K562 (cell line): ENCODE data around the gene PTP4A2. TPM values are rescaled to one million over a fixed set of nuclear protein-coding genes. Genes with fewer than 3 reads are reported as not detected.

Experiments used
- BMI1 ChIP-seq: fragments of 150-350 bp; IDR thresholded peaks from 2 replicates; pipeline ENCODE4 v1.6.1; 2014; ENCODE audit warnings: low read length
- ERF ChIP-seq: fragments of 450-650 bp; formaldehyde crosslinking; IDR thresholded peaks from 2 replicates; pipeline ENCODE4 v1.4.0; 2020; ENCODE audit warnings: mild to moderate bottlenecking, mixed read lengths
- ESRRB ChIP-seq: fragments of 250-450 bp; sonication (Bioruptor Pico); IDR thresholded peaks from 2 replicates; pipeline ENCODE4 v1.5.0; 2020; ENCODE audit warnings: mild to moderate bottlenecking, moderate library complexity, borderline replicate concordance
- ETV6 ChIP-seq, 3 experiments: fragments of 150-350 bp in 1 of 3; sonication (generic) in 1 of 3; formaldehyde crosslinking in 1 of 3; IDR thresholded peaks; 2 replicates each; pipeline versions ENCODE4 v1.6.1 to v1.8.0; 2014 to 2022; ENCODE audit warnings: borderline replicate concordance in 2 of 3, low read depth in 2 of 3, antibody characterized with exemption in 1 of 3, low read length in 1 of 3, mild to moderate bottlenecking in 1 of 3, missing genetic modification reagents in 1 of 3
- GATA2 ChIP-seq: sonication (generic); formaldehyde crosslinking; IDR thresholded peaks from 2 replicates; pipeline ENCODE4 v1.4.0; 2020; ENCODE audit warnings: mild to moderate bottlenecking, missing genetic modification reagents
- GATAD2B ChIP-seq: fragments of 450-650 bp; IDR thresholded peaks from 2 replicates; pipeline ENCODE4 v1.6.1; 2017; ENCODE audit warnings: mild to moderate bottlenecking, borderline replicate concordance
- MAFG ChIP-seq: fragments of 450-650 bp; conservative IDR thresholded peaks from 2 replicates; pipeline ENCODE4 v1.6.1; 2016; ENCODE audit warnings: missing genetic modification characterization, missing compliant biosample characterization
- NBN ChIP-seq: fragments of 450-650 bp; IDR thresholded peaks from 2 replicates; pipeline ENCODE4 v1.6.1; 2016; ENCODE audit warnings: low read depth, mild to moderate bottlenecking
- NR2F6 ChIP-seq: fragments of 450-650 bp; formaldehyde crosslinking; IDR thresholded peaks from 2 replicates; pipeline ENCODE4 v1.4.0; 2020; ENCODE audit warnings: mild to moderate bottlenecking
- PTRF ChIP-seq: fragments of 450-650 bp; IDR thresholded peaks from 2 replicates; pipeline ENCODE4 v1.6.1; 2016; ENCODE audit warnings: mild to moderate bottlenecking, missing genetic modification characterization, missing compliant biosample characterization
- SMARCA5 ChIP-seq: fragments of 450-650 bp; IDR thresholded peaks from 2 replicates; pipeline ENCODE4 v1.6.1; 2016
- SPI1 ChIP-seq: IDR thresholded peaks from 2 replicates; pipeline ENCODE4 v1.6.1; 2011; ENCODE audit warnings: low read depth, low read length, control low read depth, borderline replicate concordance
- TEAD4 ChIP-seq, 2 experiments: sonication (generic) in 1 of 2; formaldehyde crosslinking in 1 of 2; IDR thresholded peaks; 2 replicates each; pipeline versions ENCODE4 v1.6.1 to v1.8.0; 2012 to 2022; ENCODE audit warnings: borderline replicate concordance in 1 of 2, inconsistent platforms in 1 of 2, low read length in 1 of 2, mild to moderate bottlenecking in 1 of 2, missing genetic modification reagents in 1 of 2
- THAP7 ChIP-seq: fragments of 250-450 bp; sonication (Bioruptor Pico); IDR thresholded peaks from 2 replicates; pipeline ENCODE4 v1.5.0; 2021
- ZNF212 ChIP-seq: fragments of 450-650 bp; formaldehyde crosslinking; IDR thresholded peaks from 2 replicates; pipeline ENCODE4 v1.4.0; 2020; ENCODE audit warnings: mild to moderate bottlenecking
- ZNF217 ChIP-seq: sonication (generic); formaldehyde crosslinking; IDR thresholded peaks from 2 replicates; pipeline ENCODE4 v1.8.0; 2022; ENCODE audit warnings: mild to moderate bottlenecking, missing genetic modification reagents
- ZNF384 ChIP-seq: IDR thresholded peaks from 2 replicates; pipeline ENCODE4 v1.6.1; 2012; ENCODE audit warnings: low read depth, low read length, improper control_type of control experiment
- ZNF445 ChIP-seq: fragments of 250-450 bp; sonication (Bioruptor Pico); IDR thresholded peaks from 2 replicates; pipeline ENCODE4 v1.4.0; 2020; ENCODE audit warnings: low read depth, mild to moderate bottlenecking, moderate library complexity
- polyA plus RNA-seq, 8 experiments: library from polyadenylated mRNA; depleted of rRNA in 4 of 8; stranded (reverse) in 5 of 8; unstranded in 3 of 8; fragments of >200 nt; fragmentation: Nextera tagmentation in 2 of 8; fragmentation: Illumina TruSeq in 1 of 8; extraction: Ambion mirVana in 2 of 8; extraction: Trizol in 1 of 8; gene quantifications; 2 replicates each; pipeline versions ENCODE4 v1.2.1 to v1.2.3, GENCODE V29; 2011 to 2014; ENCODE audit warnings: inconsistent platforms in 1 of 8, missing spikeins in 1 of 8
- total RNA-seq, 7 experiments: library from RNA; depleted of rRNA in 6 of 7; stranded (reverse); fragments of >200 nt in 6 of 7; fragmentation: Illumina TruSeq in 2 of 7; extraction: Trizol in 2 of 7; gene quantifications; 2 replicates each; pipeline versions ENCODE4 v1.2.1 to v1.2.3, GENCODE V29; 2011 to 2021; ENCODE audit warnings: low replicate concordance in 1 of 7
- TF ChIP-seq, protein P1 (sequence below): fragments of 450-650 bp; IDR thresholded peaks from 2 replicates; pipeline ENCODE4 v1.6.1; 2016; ENCODE audit warnings: low read depth
- TF ChIP-seq, protein P2 (sequence below): fragments of 450-650 bp; formaldehyde crosslinking; IDR thresholded peaks from 2 replicates; pipeline ENCODE4 v1.4.0; 2020; ENCODE audit warnings: mild to moderate bottlenecking

Gene PTP4A2
- total and polyA plus RNA-seq, 9 of the 15 experiments (the other 6 are each of a cell fraction or from before 2014, with no cell fraction given): 197 to 870 (median 480) TPM

- TF ChIP-seq, protein P1, sequence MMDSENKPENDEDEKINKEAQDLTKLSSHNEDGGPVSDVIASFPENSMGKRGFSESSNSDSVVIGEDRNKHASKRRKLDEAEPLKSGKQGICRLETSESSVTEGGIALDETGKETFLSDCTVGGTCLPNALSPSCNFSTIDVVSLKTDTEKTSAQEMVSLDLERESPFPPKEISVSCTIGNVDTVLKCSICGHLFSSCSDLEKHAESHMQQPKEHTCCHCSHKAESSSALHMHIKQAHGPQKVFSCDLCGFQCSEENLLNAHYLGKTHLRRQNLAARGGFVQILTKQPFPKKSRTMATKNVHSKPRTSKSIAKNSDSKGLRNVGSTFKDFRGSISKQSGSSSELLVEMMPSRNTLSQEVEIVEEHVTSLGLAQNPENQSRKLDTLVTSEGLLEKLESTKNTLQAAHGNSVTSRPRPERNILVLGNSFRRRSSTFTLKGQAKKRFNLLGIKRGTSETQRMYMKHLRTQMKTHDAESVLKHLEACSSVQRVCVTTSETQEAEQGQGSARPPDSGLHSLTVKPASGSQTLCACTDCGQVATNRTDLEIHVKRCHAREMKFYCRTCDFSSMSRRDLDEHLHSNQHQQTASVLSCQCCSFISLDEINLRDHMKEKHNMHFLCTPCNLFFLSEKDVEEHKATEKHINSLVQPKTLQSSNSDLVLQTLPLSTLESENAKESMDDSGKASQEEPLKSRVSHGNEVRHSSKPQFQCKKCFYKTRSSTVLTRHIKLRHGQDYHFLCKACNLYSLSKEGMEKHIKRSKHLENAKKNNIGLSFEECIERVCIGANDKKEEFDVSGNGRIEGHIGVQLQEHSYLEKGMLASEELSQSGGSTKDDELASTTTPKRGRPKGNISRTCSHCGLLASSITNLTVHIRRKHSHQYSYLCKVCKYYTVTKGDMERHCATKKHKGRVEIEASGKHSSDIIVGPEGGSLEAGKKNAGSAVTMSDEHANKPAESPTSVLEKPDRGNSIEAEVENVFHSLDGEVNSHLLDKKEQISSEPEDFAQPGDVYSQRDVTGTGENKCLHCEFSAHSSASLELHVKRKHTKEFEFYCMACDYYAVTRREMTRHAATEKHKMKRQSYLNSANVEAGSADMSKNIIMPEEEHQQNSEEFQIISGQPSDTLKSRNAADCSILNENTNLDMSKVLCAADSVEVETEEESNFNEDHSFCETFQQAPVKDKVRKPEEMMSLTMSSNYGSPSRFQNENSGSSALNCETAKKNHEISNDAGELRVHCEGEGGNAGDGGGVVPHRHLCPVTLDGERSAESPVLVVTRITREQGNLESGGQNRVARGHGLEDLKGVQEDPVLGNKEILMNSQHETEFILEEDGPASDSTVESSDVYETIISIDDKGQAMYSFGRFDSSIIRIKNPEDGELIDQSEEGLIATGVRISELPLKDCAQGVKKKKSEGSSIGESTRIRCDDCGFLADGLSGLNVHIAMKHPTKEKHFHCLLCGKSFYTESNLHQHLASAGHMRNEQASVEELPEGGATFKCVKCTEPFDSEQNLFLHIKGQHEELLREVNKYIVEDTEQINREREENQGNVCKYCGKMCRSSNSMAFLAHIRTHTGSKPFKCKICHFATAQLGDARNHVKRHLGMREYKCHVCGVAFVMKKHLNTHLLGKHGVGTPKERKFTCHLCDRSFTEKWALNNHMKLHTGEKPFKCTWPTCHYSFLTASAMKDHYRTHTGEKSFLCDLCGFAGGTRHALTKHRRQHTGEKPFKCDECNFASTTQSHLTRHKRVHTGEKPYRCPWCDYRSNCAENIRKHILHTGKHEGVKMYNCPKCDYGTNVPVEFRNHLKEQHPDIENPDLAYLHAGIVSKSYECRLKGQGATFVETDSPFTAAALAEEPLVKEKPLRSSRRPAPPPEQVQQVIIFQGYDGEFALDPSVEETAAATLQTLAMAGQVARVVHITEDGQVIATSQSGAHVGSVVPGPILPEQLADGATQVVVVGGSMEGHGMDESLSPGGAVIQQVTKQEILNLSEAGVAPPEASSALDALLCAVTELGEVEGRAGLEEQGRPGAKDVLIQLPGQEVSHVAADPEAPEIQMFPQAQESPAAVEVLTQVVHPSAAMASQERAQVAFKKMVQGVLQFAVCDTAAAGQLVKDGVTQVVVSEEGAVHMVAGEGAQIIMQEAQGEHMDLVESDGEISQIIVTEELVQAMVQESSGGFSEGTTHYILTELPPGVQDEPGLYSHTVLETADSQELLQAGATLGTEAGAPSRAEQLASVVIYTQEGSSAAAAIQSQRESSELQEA: peak; percentile 14; the same call in 1 of the 2 replicates
- peak; percentile 50; the same call in 1 of the 2 replicates for TF ChIP-seq NBN
- TF ChIP-seq ERF: no peak
- no peak for TF ChIP-seq ESRRB (CRISPR knock-in tag)
- no peak for TF ChIP-seq SPI1
- TF ChIP-seq, protein P2, sequence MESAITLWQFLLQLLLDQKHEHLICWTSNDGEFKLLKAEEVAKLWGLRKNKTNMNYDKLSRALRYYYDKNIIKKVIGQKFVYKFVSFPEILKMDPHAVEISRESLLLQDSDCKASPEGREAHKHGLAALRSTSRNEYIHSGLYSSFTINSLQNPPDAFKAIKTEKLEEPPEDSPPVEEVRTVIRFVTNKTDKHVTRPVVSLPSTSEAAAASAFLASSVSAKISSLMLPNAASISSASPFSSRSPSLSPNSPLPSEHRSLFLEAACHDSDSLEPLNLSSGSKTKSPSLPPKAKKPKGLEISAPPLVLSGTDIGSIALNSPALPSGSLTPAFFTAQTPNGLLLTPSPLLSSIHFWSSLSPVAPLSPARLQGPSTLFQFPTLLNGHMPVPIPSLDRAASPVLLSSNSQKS (CRISPR knock-in tag): no peak
- no peak for TF ChIP-seq PTRF (tag)
- peak; percentile 73; the same call in 1 of the 2 replicates for TF ChIP-seq SMARCA5
- no peak for TF ChIP-seq ZNF217 (CRISPR knock-in tag)
- no peak for TF ChIP-seq ZNF212 (CRISPR knock-in tag)
- TF ChIP-seq ZNF445 (CRISPR knock-in tag): no peak
- no peak for TF ChIP-seq THAP7
- TF ChIP-seq ZNF384: 0 out of 2 replicates have a peak, but pooled peaks have one; percentile 21
- TF ChIP-seq NR2F6 (CRISPR knock-in tag): no peak
- TF ChIP-seq BMI1: no peak
- TF ChIP-seq ETV6 (IDR thresholded peaks at IDR 0.05; ENCODE audit: borderline replicate concordance in 1 of 2, low read depth in 2 of 2, low read length in 1 of 2): no peak
- TF ChIP-seq ETV6 (CRISPR knock-in tag; IDR thresholded peaks at IDR 0.05; ENCODE audit: borderline replicate concordance): no peak
- TF ChIP-seq GATA2 (CRISPR knock-in tag): peak; percentile 70
- peak; percentile 38; the same call in 1 of the 2 replicates for TF ChIP-seq TEAD4 (IDR thresholded peaks at IDR 0.05; ENCODE audit: low read length)
- TF ChIP-seq TEAD4 (CRISPR knock-in tag; IDR thresholded peaks at IDR 0.05; ENCODE audit: borderline replicate concordance): no peak
- TF ChIP-seq MAFG (tag): no peak
- TF ChIP-seq GATAD2B: no peak
Observed at GRCh38 chr1:31924839-31925238, 13.3 kb downstream of the PTP4A2 start (continued).
